Esophagus squamous epithelium (tissue), 5 donors: Measurements from ENCODE around the gene KLHDC8B. TPM values are rescaled to one million over a fixed set of nuclear protein-coding genes. Genes with fewer than 3 reads are reported as not detected.
"Not testable (repeated sequence)": the region's sequence is repeated elsewhere in the genome, so short reads cannot be mapped to it uniquely, and the experiment has no call there.

Experiments
- DNase-seq: peaks from one replicate; lab custom pipeline; 2025; lab: John Stamatoyannopoulos, UW
- H3K27ac ChIP-seq, 4 donors: fragments of 200-600 bp; sonication (generic); one replicate each; pipeline ENCODE4 v1.5.1; 2016 to 2019; ENCODE audit warnings: mild to moderate bottlenecking in 1 of 4
- H3K27me3 ChIP-seq, 4 donors: fragments of 200-600 bp; sonication (generic); 1 replicate in 3 of 4; 2 replicates in 1 of 4; pipeline versions ENCODE4 v1.5.1 to v1.6.0; 2017 to 2021; ENCODE audit warnings: antibody characterized with exemption in 1 of 4
- H3K36me3 ChIP-seq, 3 donors: fragments of 200-600 bp; sonication (generic); one replicate each; pipeline ENCODE4 v1.5.1; 2016 to 2019
- H3K4me1 ChIP-seq, 3 donors: fragments of 200-600 bp; sonication (generic); one replicate each; pipeline ENCODE4 v1.5.1; 2017 to 2019
- H3K4me3 ChIP-seq, 4 donors: fragments of 200-600 bp; sonication (generic); 1 replicate in 3 of 4; 2 replicates in 1 of 4; pipeline ENCODE4 v1.5.1; 2016 to 2019; ENCODE audit warnings: mild to moderate bottlenecking in 2 of 4, moderate library complexity in 1 of 4
- H3K9me3 ChIP-seq, 3 donors: fragments of 200-600 bp; sonication (generic); one replicate each; pipeline ENCODE4 v1.5.1; 2016 to 2019
- CTCF ChIP-seq, 6 experiments: fragments of 450-650 bp in 4 of 6; fragments of 200-600 bp in 2 of 6; sonication (generic) in 2 of 6; IDR thresholded peaks; one replicate each; pipeline ENCODE4 v1.5.1; 2016 to 2019; ENCODE audit warnings: antibody characterized with exemption in 6 of 6, mild to moderate bottlenecking in 4 of 6, moderate library complexity in 4 of 6
- POLR2A ChIP-seq, 4 donors: fragments of 450-650 bp; IDR thresholded peaks; one replicate each; pipeline ENCODE4 v1.6.1; 2017; ENCODE audit warnings: antibody characterized with exemption in 4 of 4, mild to moderate bottlenecking in 4 of 4, moderate library complexity in 3 of 4
- WGBS, 2 donors: methylation state at CpG; one replicate each; pipeline ENCODE4 v1.1.5; 2018; 5-methylcytosine and 5-hydroxymethylcytosine counted together
- intact Hi-C: fragments of 100-400 bp; cut with DNase I; formaldehyde crosslinking; loops from one replicate; pipeline ENCODE4 v1.15.0; 2022
- total RNA-seq, 4 donors: library from RNA; depleted of rRNA; stranded (reverse); fragments of >200 nt; gene quantifications; one replicate each; pipeline ENCODE4 v1.1.0, GENCODE V29; 2016
- donor health status: DM: yes; HTN: yes; CAD: no.

KLHDC8B gene
- total RNA-seq, 4 donors from 2014 or later: 18.0 to 58.6 (median 46.3) TPM

DNA sequence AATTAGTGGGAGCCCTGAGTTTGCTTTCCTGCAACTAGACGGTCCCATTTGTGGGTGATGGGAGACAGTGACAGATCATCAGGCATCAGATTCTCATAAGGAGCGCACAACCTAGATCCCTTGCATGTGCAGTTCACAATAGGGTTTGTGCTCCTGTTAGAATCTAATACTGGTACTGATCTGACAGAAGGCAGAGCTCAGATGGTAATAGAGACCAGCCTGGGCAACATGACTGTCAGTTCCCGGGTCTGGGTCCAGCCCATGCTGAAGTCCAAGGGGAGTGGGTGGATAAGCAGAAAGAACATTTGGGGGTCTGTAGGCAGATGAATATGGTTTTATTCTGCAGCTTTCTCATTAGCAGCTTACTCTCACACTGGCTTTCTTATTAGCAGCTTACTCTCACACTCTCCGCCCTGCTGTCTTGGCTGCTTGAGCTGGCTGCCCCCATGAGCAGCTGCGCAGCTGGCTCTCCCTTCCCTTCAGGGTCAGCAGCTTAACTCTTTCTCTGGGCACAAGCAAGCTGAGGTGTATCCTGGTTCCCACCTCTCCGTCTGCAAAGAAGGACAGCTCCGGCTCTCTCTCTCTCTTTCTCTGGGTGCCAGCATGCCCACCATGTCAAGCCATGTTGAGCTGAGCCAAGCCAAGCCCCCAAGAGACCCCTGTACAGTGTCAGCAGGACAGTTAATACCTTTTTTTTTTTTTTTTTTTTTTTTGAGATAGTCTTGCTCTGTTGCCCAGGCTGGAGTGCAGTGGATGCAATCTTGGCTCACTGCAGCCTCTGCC, 46.5 kb downstream of the KLHDC8B start:
- intact Hi-C loops: no loop called here
- Histone ChIP-seq H3K4me1 (peaks cover 19 to 54% (median 41%) of the 10 kb centered on the region in 3 donors), H3K4me3 (no peak overlapping the region), H3K9me3 (no peaks in the 10 kb centered on the region), H3K36me3 (no peaks in the 10 kb centered on the region), H3K27me3 (no peaks in the 10 kb centered on the region), H3K27ac (peak overlapping the region; percentile 79 to 91 (median 88))
- 57 to 70% methylated on average over 7 of the region's 7 CpGs for WGBS, 2 donors
- DNase-seq: no peak
- no peak for TF ChIP-seq POLR2A (IDR thresholded peaks at IDR 0.05)
- no peak for TF ChIP-seq CTCF (IDR thresholded peaks at IDR 0.05)

DNA sequence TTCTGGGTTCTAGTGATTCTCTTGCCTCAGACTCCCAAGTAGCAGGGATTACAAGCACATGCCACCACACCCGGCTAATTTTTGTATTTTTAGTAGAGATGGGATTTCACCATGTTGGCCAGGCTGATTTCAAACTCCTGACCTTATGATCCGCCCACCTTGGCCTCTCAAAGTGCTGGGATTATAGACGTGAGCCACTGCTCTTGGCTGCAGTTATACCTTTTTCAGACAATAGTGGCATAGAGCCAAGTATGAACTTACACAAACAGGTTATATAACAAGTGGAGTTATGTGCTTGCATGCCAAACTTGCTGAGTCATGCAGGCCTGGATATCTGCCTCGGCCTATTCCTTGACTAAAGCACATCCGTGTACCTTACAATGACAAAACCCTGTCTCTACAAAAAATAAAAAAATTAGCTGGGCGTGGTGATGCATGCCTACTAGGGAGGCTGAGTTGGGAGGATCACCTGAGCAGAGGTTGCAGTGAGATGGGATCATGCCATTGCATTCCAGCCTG, 47.1 kb downstream of the KLHDC8B start:
- WGBS, 2 donors: 9 to 23% methylated on average over 2 to 6 of the region's 6 CpGs
- DNase-seq: not testable (repeated sequence)

GRCh38 chr3:49219132-49219531, 47.7 kb downstream of the KLHDC8B start:
- Histone ChIP-seq H3K27me3 (no peaks in the 10 kb centered on the region), H3K4me1 (peaks cover 19 to 59% (median 41%) of the 10 kb centered on the region in 3 donors), H3K36me3 (no peaks in the 10 kb centered on the region), H3K9me3 (no peaks in the 10 kb centered on the region), H3K27ac (peak overlapping the region; percentile 79 to 91 (median 88)), H3K4me3 (no peak overlapping the region)
- WGBS, 2 donors: 78 to 88% methylated on average over 6 of the region's 6 CpGs
- no peak for TF ChIP-seq CTCF (IDR thresholded peaks at IDR 0.05)
- TF ChIP-seq POLR2A (IDR thresholded peaks at IDR 0.05): no peak
- DNase-seq: no peak
- intact Hi-C loops: no loop called here

More for the DNA sequence above, 47.1 kb downstream of the KLHDC8B start:
- intact Hi-C loops, H3K9me3 ChIP-seq, H3K27me3 ChIP-seq, H3K36me3 ChIP-seq, H3K4me3 ChIP-seq: not testable (repeated sequence)
- H3K27ac ChIP-seq: peak overlapping the region; percentile 79 to 91 (median 88)
- peaks cover 19 to 59% (median 41%) of the 10 kb centered on the region in 3 donors for H3K4me1 ChIP-seq

DNA sequence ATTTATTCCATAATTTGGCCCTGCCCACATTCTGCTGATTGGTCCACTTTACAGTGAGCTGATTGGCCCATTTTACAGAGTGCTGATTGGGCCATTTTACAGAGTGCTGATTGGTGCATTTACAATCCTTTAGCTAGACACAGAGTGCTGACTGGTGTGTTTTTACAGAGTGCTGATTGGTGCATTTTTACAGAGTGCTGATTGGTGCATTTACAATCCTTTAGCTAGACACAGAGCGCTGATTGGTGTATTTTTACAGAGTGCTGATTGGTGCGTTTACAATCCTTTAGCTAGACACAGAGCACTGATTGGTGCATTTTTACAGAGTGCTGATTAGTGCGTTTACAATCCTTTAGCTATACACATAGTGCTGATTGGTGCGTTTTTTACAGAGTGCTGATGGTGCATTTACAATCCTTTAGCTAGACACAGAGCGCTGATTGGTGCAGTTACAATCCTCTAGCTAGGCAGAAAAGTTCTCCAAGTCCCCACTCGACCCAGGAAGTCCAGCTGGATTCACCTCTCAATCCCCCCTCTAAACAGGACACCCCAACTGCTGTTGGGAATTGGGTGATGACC, 49.7 kb downstream of the KLHDC8B start:
- peaks cover 19 to 59% (median 37%) of the 10 kb centered on the region in 3 donors for H3K4me1 ChIP-seq
- DNase-seq, H3K27me3 ChIP-seq, H3K4me3 ChIP-seq, H3K9me3 ChIP-seq, intact Hi-C loops, H3K36me3 ChIP-seq: not testable (repeated sequence)
- 90 to 96% methylated on average over 5 to 6 of the region's 6 CpGs for WGBS, 2 donors
- H3K27ac ChIP-seq: peak overlapping the region; percentile 83 to 91 (median 88)

DNA sequence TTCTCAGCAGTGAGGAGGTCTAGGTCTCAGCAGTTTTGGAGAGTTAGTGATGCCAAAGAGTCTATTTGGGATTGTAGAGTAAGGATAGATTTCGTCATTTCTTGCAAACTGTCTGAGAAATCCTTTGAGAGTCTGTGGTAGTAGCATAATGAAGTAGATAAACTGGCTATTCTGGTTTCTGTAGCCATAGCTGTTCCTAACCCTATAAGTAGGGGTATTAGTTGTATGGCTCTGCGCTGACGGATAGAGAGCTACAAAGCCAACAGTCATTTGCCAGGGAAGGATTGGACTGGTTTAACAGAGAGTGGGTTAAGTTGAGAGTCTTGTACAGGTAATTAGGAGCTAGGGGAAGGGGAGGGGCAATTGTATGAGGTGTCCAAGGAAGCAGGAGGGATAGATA, 50.6 kb downstream of the KLHDC8B start:
- Histone ChIP-seq H3K4me1 (peaks cover 19 to 59% (median 37%) of the 10 kb centered on the region in 3 donors), H3K9me3 (peaks cover 0 to 5% (median 3%) of the 10 kb centered on the region in 3 donors), H3K27ac (peak overlapping the region; percentile 83 to 91 (median 88)), H3K36me3 (no peaks in the 10 kb centered on the region), H3K4me3 (no peak overlapping the region), H3K27me3 (no peaks in the 10 kb centered on the region)
- TF ChIP-seq CTCF (IDR thresholded peaks at IDR 0.05) (no peak), POLR2A (IDR thresholded peaks at IDR 0.05) (no peak)
- 33 to 54% methylated on average over 3 of the region's 3 CpGs for WGBS, 2 donors
- intact Hi-C loops: no loop called here
- DNase-seq: no peak

Other genes starting within 250 kb of the KLHDC8B start
- 10 to 100 TPM in 3 of 4 donors, 1 to 10 TPM in 1; 5.7 to 28.1 (median 16.7) TPM for gene P4HTM, start 181.4 kb upstream of the KLHDC8B start, total RNA-seq
- 10 to 100 TPM; 27.4 to 78.0 (median 37.6) TPM for gene WDR6, start 164.2 kb upstream of the KLHDC8B start, total RNA-seq
- 10 to 100 TPM; 34.4 to 42.4 (median 37.1) TPM for gene DALRD3, start 153.0 kb upstream of the KLHDC8B start, total RNA-seq
- 10 to 100 TPM; 50.8 to 88.1 (median 54.1) TPM for gene NDUFAF3, start 149.5 kb upstream of the KLHDC8B start, total RNA-seq
- gene IMPDH2, start 142.2 kb upstream of the KLHDC8B start, total RNA-seq: 100 to 1,000 TPM; 123 to 278 (median 200) TPM
- gene QRICH1, start 77.5 kb upstream of the KLHDC8B start, total RNA-seq: 10 to 100 TPM; 36.8 to 85.6 (median 49.1) TPM
- gene QARS1, start 66.8 kb upstream of the KLHDC8B start, total RNA-seq: 100 to 1,000 TPM; 236 to 290 (median 265) TPM
- 10 to 100 TPM; 37.8 to 52.3 (median 40.7) TPM for gene USP19, start 50.8 kb upstream of the KLHDC8B start, total RNA-seq
- 100 to 1,000 TPM in 3 of 4 donors, 10 to 100 TPM in 1; 66.0 to 319 (median 175) TPM for gene LAMB2, start 38.5 kb upstream of the KLHDC8B start, total RNA-seq
- 10 to 100 TPM; 17.0 to 31.1 (median 23.1) TPM for gene CCDC71, start 5.3 kb upstream of the KLHDC8B start, total RNA-seq
- 1 to 10 TPM; 1.8 to 3.6 (median 3.0) TPM for gene C3orf62, start 105.6 kb downstream of the KLHDC8B start, total RNA-seq
- 10 to 100 TPM in 3 of 4 donors, 1 to 10 TPM in 1; 8.1 to 29.6 (median 19.3) TPM for gene USP4, start 168.5 kb downstream of the KLHDC8B start, total RNA-seq
- 100 to 1,000 TPM; 126 to 400 (median 228) TPM for gene GPX1, start 186.8 kb downstream of the KLHDC8B start, total RNA-seq
- 100 to 1,000 TPM; 290 to 421 (median 345) TPM for gene RHOA, start 240.4 kb downstream of the KLHDC8B start, total RNA-seq
- gene TCTA, start 240.8 kb downstream of the KLHDC8B start, total RNA-seq: 10 to 100 TPM; 10.9 to 17.8 (median 16.0) TPM